Measurements from ENCODE around the gene KNDC1. TPM values are rescaled to one million over a fixed set of nuclear protein-coding genes. Genes with fewer than 3 reads are reported as not detected.

KNDC1 gene
- total RNA-seq, 1 donor, result 5.6 TPM

DNA sequence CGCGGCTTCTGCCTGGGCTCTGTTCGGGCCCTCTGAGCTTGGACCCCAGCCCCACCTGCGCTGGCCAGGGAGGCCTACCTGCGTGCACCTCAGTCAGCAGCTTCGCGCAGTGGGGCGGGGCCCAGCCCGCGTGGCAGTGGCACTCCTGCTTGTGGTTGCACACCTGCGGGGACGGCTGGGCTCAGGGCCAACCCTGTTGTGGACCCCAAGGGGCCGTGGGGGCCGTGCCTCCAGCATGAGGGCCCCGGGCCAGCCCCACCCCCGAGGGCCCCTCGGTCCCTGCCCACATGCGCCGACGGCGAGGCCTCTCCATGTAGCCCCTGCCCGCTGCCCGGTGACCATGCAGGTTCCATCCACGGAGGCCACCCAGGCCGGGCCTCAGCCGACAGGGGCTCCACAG, 109.3 kb downstream of the KNDC1 start:
- DNase-seq (ENCODE audit: low read depth), result no peak
- no peak overlapping the region for H3K4me3 ChIP-seq (ENCODE audit: low read depth, low read length)
- TF ChIP-seq, protein P1, sequence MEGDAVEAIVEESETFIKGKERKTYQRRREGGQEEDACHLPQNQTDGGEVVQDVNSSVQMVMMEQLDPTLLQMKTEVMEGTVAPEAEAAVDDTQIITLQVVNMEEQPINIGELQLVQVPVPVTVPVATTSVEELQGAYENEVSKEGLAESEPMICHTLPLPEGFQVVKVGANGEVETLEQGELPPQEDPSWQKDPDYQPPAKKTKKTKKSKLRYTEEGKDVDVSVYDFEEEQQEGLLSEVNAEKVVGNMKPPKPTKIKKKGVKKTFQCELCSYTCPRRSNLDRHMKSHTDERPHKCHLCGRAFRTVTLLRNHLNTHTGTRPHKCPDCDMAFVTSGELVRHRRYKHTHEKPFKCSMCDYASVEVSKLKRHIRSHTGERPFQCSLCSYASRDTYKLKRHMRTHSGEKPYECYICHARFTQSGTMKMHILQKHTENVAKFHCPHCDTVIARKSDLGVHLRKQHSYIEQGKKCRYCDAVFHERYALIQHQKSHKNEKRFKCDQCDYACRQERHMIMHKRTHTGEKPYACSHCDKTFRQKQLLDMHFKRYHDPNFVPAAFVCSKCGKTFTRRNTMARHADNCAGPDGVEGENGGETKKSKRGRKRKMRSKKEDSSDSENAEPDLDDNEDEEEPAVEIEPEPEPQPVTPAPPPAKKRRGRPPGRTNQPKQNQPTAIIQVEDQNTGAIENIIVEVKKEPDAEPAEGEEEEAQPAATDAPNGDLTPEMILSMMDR (IDR thresholded peaks at IDR 0.05; ENCODE audit: insufficient read depth, low read depth, low read length), result no peak

DNA sequence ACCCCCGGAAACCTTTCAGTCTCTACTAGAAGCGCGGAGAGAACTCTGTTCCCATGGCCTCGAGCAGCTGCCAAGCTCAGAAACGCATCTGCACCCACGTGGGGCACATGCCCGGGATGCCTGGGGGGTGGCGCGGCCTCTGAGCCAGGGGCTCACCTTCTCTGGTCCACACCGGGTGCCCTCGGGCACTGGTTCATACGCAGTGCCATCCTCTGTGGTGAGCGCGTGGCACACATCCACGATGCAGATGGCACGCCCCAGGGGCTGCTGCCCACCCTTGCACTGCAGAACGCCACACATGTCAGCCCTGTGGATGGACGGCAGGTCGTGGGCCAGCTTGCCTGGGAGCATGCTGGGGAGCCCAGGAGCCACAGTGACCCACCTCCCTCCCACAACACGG, 110.2 kb downstream of the KNDC1 start:
- DNase-seq (ENCODE audit: low read depth), result no peak
- TF ChIP-seq, protein P1 (IDR thresholded peaks at IDR 0.05; ENCODE audit: insufficient read depth, low read depth, low read length), result no peak
- H3K4me3 ChIP-seq (ENCODE audit: low read depth, low read length), result no peak overlapping the region

DNA sequence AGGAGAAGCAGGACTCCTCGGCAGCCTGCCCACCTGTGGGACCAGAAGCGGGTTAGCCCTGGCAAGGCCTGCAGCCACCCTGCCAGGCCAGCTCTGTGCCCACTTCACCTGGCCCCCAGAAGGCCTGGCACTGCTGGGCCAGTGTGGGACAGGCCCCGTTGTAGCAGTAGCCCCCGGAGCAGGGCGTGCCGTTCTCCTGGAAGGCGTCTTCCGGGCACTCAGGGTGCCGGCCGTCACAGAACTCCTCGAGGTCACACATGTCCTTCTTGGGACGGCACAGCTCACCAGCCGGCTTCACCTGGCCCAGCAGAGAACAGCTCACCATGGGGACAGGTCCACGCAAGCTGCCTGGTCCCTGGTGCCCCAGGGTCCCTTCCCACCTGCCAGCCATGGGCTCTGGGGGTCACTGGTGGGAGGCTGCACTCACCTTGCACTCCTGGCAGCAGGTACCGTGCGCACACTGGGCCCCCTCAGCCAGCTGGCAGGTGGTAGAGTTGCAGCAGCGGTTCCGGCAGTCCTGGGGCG, 110.8 kb downstream of the KNDC1 start:
- no peak overlapping the region for H3K4me3 ChIP-seq (ENCODE audit: low read depth, low read length)
- TF ChIP-seq, protein P1 (IDR thresholded peaks at IDR 0.05; ENCODE audit: insufficient read depth, low read depth, low read length), result no peak
- DNase-seq (ENCODE audit: low read depth), result no peak

DNA sequence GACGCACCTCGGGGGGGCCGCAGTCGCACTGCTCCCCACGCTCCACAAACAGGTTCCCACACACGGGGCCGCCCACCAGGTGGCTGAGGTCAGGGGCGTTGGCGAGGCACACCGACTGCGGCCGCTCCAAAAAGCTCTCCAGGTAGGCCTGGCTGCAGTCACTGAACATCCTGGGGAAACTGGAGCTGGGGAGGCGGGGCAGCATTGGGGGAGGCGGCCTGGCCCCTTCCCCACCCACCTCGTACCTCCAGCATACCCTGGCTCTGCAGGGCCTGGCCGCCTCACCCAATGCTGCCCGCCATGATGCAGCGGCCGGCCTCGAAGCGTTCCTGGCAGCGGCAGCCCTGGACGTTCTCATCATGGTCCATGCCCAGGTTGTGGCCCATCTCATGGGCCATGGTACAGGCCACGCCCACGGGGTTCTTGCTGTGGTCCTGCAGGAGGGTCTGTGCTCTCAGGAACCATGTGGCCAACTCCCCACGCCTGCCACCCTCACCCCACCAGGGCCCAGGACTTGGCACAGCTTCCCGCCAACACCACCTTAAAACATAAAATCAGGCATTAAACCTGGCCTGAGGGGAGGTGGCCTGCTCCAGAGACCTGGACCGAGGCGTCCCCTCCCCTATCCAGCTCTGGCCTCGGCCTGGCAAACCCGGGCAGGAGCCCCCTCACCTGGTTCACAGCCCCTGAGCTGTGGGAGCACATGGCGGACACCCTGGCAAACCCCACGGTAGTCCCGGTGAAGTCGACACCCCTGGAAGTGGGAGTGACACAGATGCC, 111.7 kb downstream of the KNDC1 start:
- no peak overlapping the region for H3K4me3 ChIP-seq (ENCODE audit: low read depth, low read length)
- no peak for DNase-seq (ENCODE audit: low read depth)
- TF ChIP-seq, protein P1 (IDR thresholded peaks at IDR 0.05; ENCODE audit: insufficient read depth, low read depth, low read length), result no peak

DNA sequence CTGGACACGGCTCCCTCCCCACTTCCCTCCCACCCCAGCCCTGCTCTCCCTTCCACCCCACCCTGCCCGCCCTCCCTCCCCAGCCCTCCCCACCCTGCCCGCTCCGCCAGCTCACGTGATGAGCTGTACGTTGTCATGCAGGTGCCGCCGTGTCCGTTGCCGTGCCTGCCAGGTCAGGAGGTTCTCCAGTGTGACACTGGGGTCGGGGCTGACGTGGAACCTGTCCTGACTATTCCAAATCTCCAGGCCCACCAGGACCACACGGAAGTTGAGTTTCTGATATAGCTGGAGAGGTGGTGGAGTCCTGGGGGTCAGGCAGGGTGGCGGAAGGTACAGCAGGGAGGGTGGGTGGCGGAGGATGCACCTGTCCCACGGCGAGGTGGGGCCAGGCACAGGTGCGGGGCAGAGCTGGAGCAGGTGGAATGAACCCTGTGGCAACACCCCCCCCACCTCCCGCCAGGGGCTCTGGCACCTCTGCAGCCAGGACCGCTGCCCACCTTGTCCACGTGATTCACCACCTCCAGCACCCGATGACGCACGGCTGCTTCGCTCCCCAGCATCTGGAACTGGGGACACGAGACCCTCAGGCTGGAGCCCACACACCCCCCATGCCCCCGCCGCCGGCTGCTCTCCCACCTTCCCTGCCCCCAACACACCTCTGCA, 112.4 kb downstream of the KNDC1 start:
- no peak overlapping the region for H3K4me3 ChIP-seq (ENCODE audit: low read depth, low read length)
- TF ChIP-seq, protein P1 (IDR thresholded peaks at IDR 0.05; ENCODE audit: insufficient read depth, low read depth, low read length), result no peak
- no peak for DNase-seq (ENCODE audit: low read depth)

DNA sequence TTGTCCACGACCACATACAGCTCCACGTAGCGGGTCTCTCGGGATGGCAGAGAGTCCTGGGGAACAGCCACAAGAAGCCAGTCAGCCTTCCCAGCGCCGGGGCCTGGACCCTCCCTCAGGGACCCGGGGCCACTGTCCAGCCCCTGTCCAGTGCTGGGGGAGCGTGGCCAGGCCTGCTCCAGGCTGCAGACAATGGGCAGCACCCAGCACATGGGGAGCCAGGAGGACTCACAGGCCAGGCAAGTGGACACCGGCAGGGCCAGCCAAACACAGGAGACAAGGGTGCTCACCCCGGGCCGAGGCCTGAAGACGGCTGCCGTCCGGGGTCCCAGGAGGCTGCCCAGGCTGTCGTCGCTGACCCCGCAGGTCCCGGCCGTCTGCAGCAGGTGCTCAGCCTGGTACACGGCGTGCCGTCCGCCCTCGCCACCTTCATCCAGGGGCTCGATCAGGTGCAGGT, 113.0 kb downstream of the KNDC1 start:
- TF ChIP-seq, protein P1 (IDR thresholded peaks at IDR 0.05; ENCODE audit: insufficient read depth, low read depth, low read length), result no peak
- no peak overlapping the region for H3K4me3 ChIP-seq (ENCODE audit: low read depth, low read length)
- DNase-seq (ENCODE audit: low read depth), result no peak
